DMS79 treated with DMSO at 0.1 percent for 48 hours (cell line): ENCODE measurements around the gene EEFSEC.
A peak's percentile ranks its signal among the peaks of the same experiment; 100 is the strongest.

ENCODE experiments used
- DNase-seq: peaks from one replicate; lab custom pipeline; 2025; lab: John Stamatoyannopoulos, UW

EEFSEC gene

GRCh38 chr3:128242818-128243601, 89.7 kb downstream of the EEFSEC start:
- no peak for DNase-seq

- DNase-seq = no peak
Measured at GRCh38 chr3:128243602-128244504, 90.6 kb downstream of the EEFSEC start.

GRCh38 chr3:128245460-128245859, 92.2 kb downstream of the EEFSEC start:
- DNase-seq = no peak

- no peak for DNase-seq
Measured at GRCh38 chr3:128247666-128248409, 94.6 kb downstream of the EEFSEC start.

- DNase-seq = no peak
Measured at GRCh38 chr3:128252083-128252482, 98.8 kb downstream of the EEFSEC start.

GRCh38 chr3:128253150-128253549, 99.9 kb downstream of the EEFSEC start:
- DNase-seq = no peak

GRCh38 chr3:128254066-128254590, 100.8 kb downstream of the EEFSEC start:
- DNase-seq = no peak

GRCh38 chr3:128254967-128255366, 101.7 kb downstream of the EEFSEC start:
- DNase-seq = no peak

GRCh38 chr3:128256131-128256530, 102.8 kb downstream of the EEFSEC start:
- no peak for DNase-seq

- DNase-seq = no peak
Measured at GRCh38 chr3:128257632-128258031, 104.4 kb downstream of the EEFSEC start.

- no peak for DNase-seq
Measured at GRCh38 chr3:128260275-128260674, 107.0 kb downstream of the EEFSEC start.

GRCh38 chr3:128262457-128262856, 109.2 kb downstream of the EEFSEC start:
- DNase-seq = no peak

GRCh38 chr3:128263118-128263517, 109.8 kb downstream of the EEFSEC start:
- DNase-seq = no peak

GRCh38 chr3:128263946-128264345, 110.7 kb downstream of the EEFSEC start:
- DNase-seq = no peak

GRCh38 chr3:128266453-128266852, 113.2 kb downstream of the EEFSEC start:
- DNase-seq = peak; percentile 11

GRCh38 chr3:128267541-128267940, 114.3 kb downstream of the EEFSEC start:
- no peak for DNase-seq

- no peak for DNase-seq
Measured at GRCh38 chr3:128269006-128269775, 115.9 kb downstream of the EEFSEC start.

GRCh38 chr3:128269796-128270195, 116.5 kb downstream of the EEFSEC start:
- no peak for DNase-seq

GRCh38 chr3:128270559-128271492, 117.5 kb downstream of the EEFSEC start:
- no peak for DNase-seq
